H9 (cell line): ENCODE data around the gene TMTC3. TPM values are rescaled to one million over a fixed set of nuclear protein-coding genes. Genes with fewer than 3 reads are reported as not detected.

Experiments used
- DNase-seq: peaks from one replicate; pipeline ENCODE4 v3.0.0-alpha.2; 2017
- H2AFZ ChIP-seq: one replicate; pipeline ENCODE4 v1.6.1; 2013; ENCODE audit warnings: mild to moderate bottlenecking, low read length, control low read depth, moderate library complexity
- H2AK5ac ChIP-seq: 2 replicates; pipeline ENCODE4 v1.6.1; 2013; ENCODE audit warnings: low read length, control low read depth, mixed read lengths; ENCODE audit not compliant: insufficient read length
- H2BK120ac ChIP-seq: one replicate; pipeline ENCODE4 v1.6.1; 2013; ENCODE audit warnings: low read depth, mild to moderate bottlenecking, low read length, control low read depth, inconsistent platforms; ENCODE audit not compliant: poor library complexity, severe bottlenecking
- H2BK12ac ChIP-seq: 2 replicates; pipeline ENCODE4 v1.6.1; 2013; ENCODE audit warnings: low read length, control low read depth, mixed read lengths, low read depth; ENCODE audit not compliant: insufficient read length
- H2BK15ac ChIP-seq: 2 replicates; pipeline ENCODE4 v1.6.1; 2013; ENCODE audit warnings: low read depth, low read length, control low read depth
- H2BK20ac ChIP-seq: one replicate; pipeline ENCODE4 v1.6.1; 2013; ENCODE audit warnings: low read depth, mild to moderate bottlenecking, low read length, control low read depth, inconsistent platforms; ENCODE audit not compliant: poor library complexity, severe bottlenecking
- H2BK5ac ChIP-seq: 2 replicates; pipeline ENCODE4 v1.6.1; 2013; ENCODE audit warnings: low read length, control low read depth, mixed read lengths; ENCODE audit not compliant: insufficient read length
- H3K14ac ChIP-seq: 2 replicates; pipeline ENCODE4 v1.6.1; 2013; ENCODE audit warnings: low read length, control low read depth; ENCODE audit not compliant: insufficient read depth
- H3K18ac ChIP-seq: 2 replicates; pipeline ENCODE4 v1.6.1; 2013; ENCODE audit warnings: low read depth, mild to moderate bottlenecking, mixed read lengths, low read length, control low read depth; ENCODE audit not compliant: insufficient read length
- H3K23ac ChIP-seq: 2 replicates; pipeline ENCODE4 v1.6.1; 2013; ENCODE audit warnings: low read length, control low read depth, mixed read lengths, low read depth; ENCODE audit not compliant: insufficient read length
- H3K23me2 ChIP-seq: 2 replicates; pipeline ENCODE4 v1.6.1; 2013; ENCODE audit warnings: low read depth, mild to moderate bottlenecking, mixed read lengths, low read length, control low read depth; ENCODE audit not compliant: insufficient read length, poor library complexity, severe bottlenecking
- H3K27ac ChIP-seq: 2 replicates; pipeline ENCODE4 v1.5.1; 2013; ENCODE audit warnings: low read length, control low read depth, mixed read lengths, low read depth; ENCODE audit not compliant: insufficient read length
- H3K27me3 ChIP-seq: 2 replicates; pipeline ENCODE4 v1.6.1; 2013; ENCODE audit warnings: low read length, control low read depth, inconsistent platforms; ENCODE audit not compliant: insufficient read depth
- H3K4ac ChIP-seq: 2 replicates; pipeline ENCODE4 v1.6.1; 2013; ENCODE audit warnings: low read depth, mild to moderate bottlenecking, control low read depth, inconsistent platforms, low read length, moderate library complexity
- H3K4me1 ChIP-seq: 2 replicates; pipeline ENCODE4 v1.6.1; 2013; ENCODE audit warnings: low read length, control low read depth, inconsistent platforms; ENCODE audit not compliant: insufficient read depth
- H3K4me2 ChIP-seq: 2 replicates; pipeline ENCODE4 v1.6.1; 2013; ENCODE audit warnings: low read length, control low read depth, mixed read lengths; ENCODE audit not compliant: insufficient read length, insufficient read depth
- H3K56ac ChIP-seq: 2 replicates; pipeline ENCODE4 v1.6.1; 2013; ENCODE audit warnings: low read depth, mild to moderate bottlenecking, mixed read lengths, low read length, control low read depth; ENCODE audit not compliant: insufficient read length
- H3K79me1 ChIP-seq: 2 replicates; pipeline ENCODE4 v1.6.1; 2013; ENCODE audit warnings: low read depth, mild to moderate bottlenecking, moderate library complexity, low read length, control low read depth, inconsistent platforms; ENCODE audit not compliant: insufficient read depth, poor library complexity, severe bottlenecking
- H3K79me2 ChIP-seq: 2 replicates; pipeline ENCODE4 v1.6.1; 2013; ENCODE audit warnings: low read length, control low read depth, inconsistent platforms; ENCODE audit not compliant: insufficient read depth
- H3K9ac ChIP-seq: 2 replicates; pipeline ENCODE4 v1.6.1; 2013; ENCODE audit warnings: low read length, control low read depth, mixed read lengths; ENCODE audit not compliant: insufficient read length; ENCODE audit errors: extremely low read depth
- H3K9me3 ChIP-seq: one replicate; pipeline ENCODE4 v1.6.1; 2013; ENCODE audit warnings: low read depth, low read length, inconsistent platforms; ENCODE audit not compliant: control insufficient read depth
- H3T11ph ChIP-seq: one replicate; pipeline ENCODE4 v1.6.1; 2013; ENCODE audit warnings: mild to moderate bottlenecking, low read length, control low read depth, inconsistent platforms
- H4K20me1 ChIP-seq: one replicate; pipeline ENCODE4 v1.6.1; 2013; ENCODE audit not compliant: control insufficient read depth, insufficient read length, insufficient read depth
- H4K5ac ChIP-seq: 2 replicates; pipeline ENCODE4 v1.6.1; 2013; ENCODE audit warnings: low read depth, mild to moderate bottlenecking, mixed read lengths, low read length, control low read depth; ENCODE audit not compliant: insufficient read length
- H4K8ac ChIP-seq: replicated peaks from 2 replicates; pipeline ENCODE4 v1.6.1; 2013; ENCODE audit warnings: low read length, control low read depth, mixed read lengths, low read depth; ENCODE audit not compliant: insufficient read length
- H4K91ac ChIP-seq: 2 replicates; pipeline ENCODE4 v1.6.1; 2013; ENCODE audit warnings: low read depth, mild to moderate bottlenecking, moderate library complexity, mixed read lengths, low read length, control low read depth; ENCODE audit not compliant: insufficient read length
- H3K27ac Mint-ChIP-seq, 3 experiments: 2 replicates in 2 of 3; 3 replicates in 1 of 3; pipeline ENCODE4 v1.8.0; 2020 to 2021; ENCODE audit warnings: mixed read lengths in 3 of 3, mild to moderate bottlenecking in 1 of 3, moderate library complexity in 1 of 3
- H3K27me3 Mint-ChIP-seq: 2 replicates; pipeline ENCODE4 v1.8.0; 2021; ENCODE audit warnings: low read depth, mild to moderate bottlenecking, moderate library complexity, mixed read lengths
- H3K36me3 Mint-ChIP-seq, 3 experiments: 2 replicates in 2 of 3; 3 replicates in 1 of 3; pipeline ENCODE4 v1.8.0; 2020 to 2021; ENCODE audit warnings: low read depth in 3 of 3, mixed read lengths in 3 of 3; ENCODE audit not compliant: insufficient read depth in 1 of 3
- H3K4me1 Mint-ChIP-seq, 2 experiments: 2 replicates each; pipeline ENCODE4 v1.8.0; 2020; ENCODE audit warnings: mixed read lengths in 2 of 2
- H3K4me3 Mint-ChIP-seq, 2 experiments: 2 replicates in 1 of 2; 3 replicates in 1 of 2; pipeline ENCODE4 v1.8.0; 2020 to 2021; ENCODE audit warnings: mild to moderate bottlenecking in 2 of 2, mixed read lengths in 2 of 2, moderate library complexity in 1 of 2
- H3K9me3 Mint-ChIP-seq, 2 experiments: 2 replicates in 1 of 2; 3 replicates in 1 of 2; pipeline ENCODE4 v1.8.0; 2020; ENCODE audit warnings: mild to moderate bottlenecking in 2 of 2, mixed read lengths in 2 of 2, moderate library complexity in 1 of 2
- CTCF ChIP-seq: fragments of 200-600 bp; sonication (generic); conservative IDR thresholded peaks from 3 replicates; pipeline ENCODE4 v1.8.0; 2021; ENCODE audit warnings: antibody characterized with exemption, mild to moderate bottlenecking
- total RNA-seq: library from RNA; stranded (reverse); gene quantifications from 2 replicates; pipeline ENCODE4 v1.2.1, GENCODE V29; 2021

Gene TMTC3
- total RNA-seq, 1 experiment from 2014 or later, result 37.7 TPM

GRCh38 chr12:88242939-88243338 is 100.8 kb downstream of the TMTC3 start:
- Mint-ChIP-seq H3K4me3 (no peak overlapping the region), H3K36me3 (peaks cover 0 to 4% (median 0%) of the 10 kb centered on the region in 3 experiments; a peak in 3 of 7 replicates), H3K4me1 (peaks cover 10 to 11% of the 10 kb centered on the region in 2 experiments), H3K27me3 (no peaks in the 10 kb centered on the region), H3K9me3 (peaks cover 4% of the 10 kb centered on the region in 2 experiments; a peak in 4 of 5 replicates), H3K27ac (no peak overlapping the region; a peak in 2 of 7 replicates)
- Histone ChIP-seq H3K27ac (no peak overlapping the region), H3K9ac (no peak overlapping the region), H3K27me3 (no peaks in the 10 kb centered on the region), H3K23me2 (no peaks in the 10 kb centered on the region), H3K79me1 (no peaks in the 10 kb centered on the region), H2BK15ac (no peak overlapping the region), H2AK5ac (no peak overlapping the region), H4K91ac (no peak overlapping the region), H3K4ac (no peak overlapping the region), H4K5ac (no peak overlapping the region), H2BK5ac (no peak overlapping the region), H3K4me1 (no peaks in the 10 kb centered on the region; the same call in 1 of the 2 replicates), H4K8ac (no peak overlapping the region), H3K14ac (no peak overlapping the region), H3K23ac (no peak overlapping the region), H2BK120ac (no peak overlapping the region), H3K4me2 (no peak overlapping the region), H3T11ph (no peak overlapping the region), H2AFZ (no peak overlapping the region), H3K79me2 (no peaks in the 10 kb centered on the region), H2BK20ac (no peak overlapping the region), H4K20me1 (no peaks in the 10 kb centered on the region), H3K18ac (no peak overlapping the region), H3K56ac (no peak overlapping the region), H3K9me3 (no peaks in the 10 kb centered on the region), H2BK12ac (no peak overlapping the region)
- no peak for DNase-seq
- no peak for TF ChIP-seq CTCF
